Measurements from ENCODE around the gene NPEPL1.
"Not testable (repeated sequence)": the region's sequence is repeated elsewhere in the genome, so short reads cannot be mapped to it uniquely, and the experiment has no call there.

NPEPL1 gene

GRCh38 chr20:58714923-58715351 lies 22.3 kb downstream of the NPEPL1 start:
- no peak for DNase-seq

GRCh38 chr20:58715391-58715800 lies 22.8 kb downstream of the NPEPL1 start:
- no peak for DNase-seq

DNA sequence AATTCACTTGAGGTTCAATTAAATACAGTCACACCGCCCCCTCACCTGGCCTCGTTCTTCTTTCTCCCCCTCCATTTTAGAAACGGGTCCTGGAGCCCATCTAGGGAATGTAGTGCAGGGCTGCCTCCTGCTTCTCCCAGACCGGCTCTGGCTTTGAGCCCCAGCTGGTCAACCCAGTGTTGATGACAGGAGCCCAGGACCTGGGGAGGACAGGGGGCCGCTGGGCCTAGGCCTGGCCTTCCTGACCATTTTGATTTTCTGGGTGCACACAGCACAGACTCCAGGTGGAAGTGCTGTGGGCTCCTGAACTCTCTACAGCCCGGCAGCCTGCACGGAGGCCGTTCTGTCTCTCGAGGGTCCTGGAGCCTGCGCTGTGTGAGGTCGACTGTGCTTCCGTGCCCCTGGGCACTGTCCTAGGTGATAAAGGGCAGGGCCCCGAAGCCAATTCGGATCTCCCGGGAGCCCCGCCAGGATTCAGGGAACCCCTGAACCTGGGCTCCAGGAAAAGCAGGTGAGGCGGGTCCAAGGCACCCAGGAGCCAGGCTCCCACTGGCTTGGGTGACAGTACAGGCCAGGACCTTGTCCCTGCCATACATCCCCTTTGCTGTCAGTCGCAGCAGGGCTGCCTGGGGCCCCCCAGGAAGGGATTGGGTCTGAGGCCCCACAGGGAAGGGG lies 23.3 kb downstream of the NPEPL1 start:
- DNase-seq, result no peak

DNA sequence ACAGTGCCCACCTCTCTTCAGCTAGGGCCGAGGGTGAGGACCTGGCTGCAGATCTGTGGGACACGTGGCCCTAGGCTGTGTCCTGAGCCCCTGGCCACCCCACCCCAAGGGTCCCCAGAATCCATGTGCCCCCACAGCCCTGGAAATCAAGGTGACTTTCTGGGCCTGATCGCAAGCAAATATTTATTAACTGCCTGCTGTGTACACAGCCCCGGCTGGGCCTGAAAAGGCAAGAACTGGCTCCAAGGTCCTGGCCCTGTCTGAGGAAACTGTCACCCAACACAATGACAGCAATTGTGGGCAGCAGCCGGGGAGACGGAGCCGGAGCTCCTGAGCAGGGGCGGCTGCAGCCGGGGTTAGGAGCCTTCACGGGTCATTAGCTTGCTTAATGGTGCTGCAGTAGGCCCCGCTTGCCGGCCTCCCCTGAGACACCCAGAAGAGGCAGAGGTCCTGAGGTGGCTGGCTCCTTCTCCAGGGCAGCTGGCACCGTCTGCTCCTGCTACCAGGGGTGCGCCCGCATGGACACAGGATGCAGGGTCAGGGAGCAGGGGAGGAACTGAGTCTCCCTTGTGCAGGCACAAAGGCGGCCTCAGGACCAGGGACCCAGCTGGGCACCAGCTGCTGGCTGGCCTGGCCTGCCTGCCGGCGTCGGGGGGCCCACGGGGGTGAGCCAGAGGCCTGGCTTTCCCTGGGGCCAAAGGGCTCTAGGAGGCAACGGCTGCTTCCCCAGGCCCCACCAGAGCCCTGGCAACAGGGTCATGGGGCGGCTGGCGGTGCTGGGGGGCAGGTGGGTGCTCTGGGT lies 24.1 kb downstream of the NPEPL1 start:
- DNase-seq, result no peak

DNA sequence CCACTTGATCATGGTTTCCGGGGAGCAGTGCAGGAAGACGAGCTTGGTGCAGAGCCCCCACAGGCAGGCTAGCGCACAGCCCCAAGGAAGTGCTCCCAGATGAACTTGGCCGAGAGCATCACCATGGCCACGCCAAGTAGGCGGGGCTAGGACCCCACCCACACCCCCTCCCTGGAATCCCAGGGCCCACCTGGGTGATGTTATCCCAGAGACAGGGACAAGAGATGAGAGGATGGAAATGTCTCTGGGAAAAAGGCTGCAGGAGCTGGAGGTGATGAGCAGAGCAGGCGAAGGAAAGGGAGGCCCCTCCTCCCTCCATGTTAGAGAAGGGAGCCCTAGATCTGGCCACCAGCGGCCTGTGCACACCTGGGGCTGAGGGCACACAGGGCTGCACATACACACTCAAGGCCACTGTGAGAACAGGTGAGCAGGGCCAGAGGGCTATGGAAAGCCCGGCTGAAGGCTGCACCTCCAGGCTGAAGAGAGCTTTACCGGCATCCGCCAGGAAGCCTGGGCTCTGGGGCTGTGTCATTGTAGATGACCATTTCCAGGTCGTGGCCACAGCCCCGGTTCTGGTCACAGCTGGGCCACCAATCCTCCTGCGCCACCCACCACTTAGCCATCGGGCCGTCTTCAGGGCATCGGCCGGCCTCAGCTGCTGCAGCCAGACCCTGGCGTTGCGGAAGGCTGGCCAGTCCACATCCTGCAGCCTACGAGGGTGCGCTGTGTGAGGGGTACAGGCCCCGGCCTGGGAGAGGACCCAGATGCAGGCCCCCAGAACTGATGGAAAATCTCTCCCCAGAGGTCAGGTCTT lies 24.9 kb downstream of the NPEPL1 start:
- no peak for DNase-seq

DNA sequence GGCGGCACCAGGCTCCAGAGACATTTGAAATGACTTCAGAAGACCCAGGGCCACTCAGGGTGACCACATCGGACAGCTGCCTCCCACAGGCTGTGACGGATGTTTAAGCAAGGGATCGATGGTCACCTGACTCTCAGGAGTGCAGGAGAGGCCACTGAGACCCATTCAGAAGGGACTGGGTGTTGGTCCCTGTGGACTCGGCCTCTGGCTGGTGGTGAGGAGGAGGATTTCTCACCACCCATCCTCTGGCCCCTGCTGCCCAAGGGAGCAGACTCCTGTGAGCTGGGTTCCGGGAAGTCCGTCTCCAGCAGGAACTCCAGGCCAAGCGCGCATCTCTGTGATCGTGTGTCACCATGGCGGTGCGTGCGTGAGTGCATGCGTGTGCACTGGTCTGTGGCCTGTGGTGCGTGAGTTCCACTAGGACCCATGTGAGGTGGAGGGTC lies 25.5 kb downstream of the NPEPL1 start:
- no peak for DNase-seq

- DNase-seq, result no peak
Measured at GRCh38 chr20:58718729-58719128, 26.1 kb downstream of the NPEPL1 start.

DNA sequence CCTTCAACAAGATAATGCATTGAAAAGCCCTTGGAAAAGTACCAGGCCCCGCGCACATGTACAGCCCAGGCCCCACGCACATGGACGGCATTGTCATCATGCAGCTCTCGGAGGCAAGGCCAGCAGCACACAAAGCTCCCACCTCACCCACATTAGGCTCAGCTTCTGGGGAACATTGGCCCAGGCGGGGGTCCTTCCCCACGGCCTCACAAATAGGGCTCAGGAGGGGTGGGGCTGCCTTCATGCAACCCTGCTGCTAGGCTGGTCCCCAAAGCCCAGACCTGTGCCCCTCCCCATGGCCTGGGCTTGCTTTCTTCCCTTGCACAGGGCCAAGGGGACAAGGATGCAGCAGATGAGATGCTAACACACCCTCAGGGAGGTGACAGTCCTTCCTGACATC lies 26.7 kb downstream of the NPEPL1 start:
- no peak for DNase-seq

GRCh38 chr20:58719971-58720371 lies 27.4 kb downstream of the NPEPL1 start:
- DNase-seq, result no peak

DNA sequence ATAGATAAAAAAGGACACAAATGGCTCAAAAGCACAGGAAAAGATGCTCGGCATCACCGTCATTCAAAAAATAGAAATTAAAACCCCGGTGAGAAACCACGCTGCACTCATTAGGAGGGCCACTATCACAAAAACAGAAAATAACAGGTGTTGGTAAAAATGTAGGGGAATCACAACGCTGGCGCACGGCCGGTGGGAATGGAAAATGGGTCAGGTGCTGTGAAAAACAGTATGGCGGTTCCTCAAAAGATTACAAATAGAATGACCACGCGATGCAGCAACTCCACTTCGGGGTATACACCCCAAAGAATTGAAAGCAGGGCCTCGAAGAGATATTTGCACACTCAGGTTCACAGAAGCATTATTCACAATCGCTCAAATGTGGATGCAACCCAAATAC lies 28.3 kb downstream of the NPEPL1 start:
- no peak for DNase-seq

GRCh38 chr20:58721951-58722778 lies 29.6 kb downstream of the NPEPL1 start:
- no peak for DNase-seq

GRCh38 chr20:58722877-58723627 lies 30.5 kb downstream of the NPEPL1 start:
- DNase-seq, result no peak

DNA sequence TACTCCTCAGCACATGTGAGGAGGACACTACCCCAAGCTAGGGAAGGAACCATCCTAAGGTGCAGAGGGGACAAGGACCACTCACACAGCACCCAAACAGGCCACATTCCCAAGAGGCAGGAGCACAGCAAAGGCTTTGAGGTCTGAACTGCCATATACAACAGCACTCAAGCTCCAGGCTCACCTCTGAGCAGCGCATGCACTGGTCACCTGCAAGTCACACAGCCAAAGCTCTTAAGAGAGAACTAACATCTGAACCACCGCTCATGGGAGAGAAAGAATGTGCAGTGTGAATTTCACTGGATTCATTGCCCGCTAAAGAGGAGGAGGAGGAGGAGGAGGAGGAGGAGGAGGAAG lies 31.0 kb downstream of the NPEPL1 start:
- no peak for DNase-seq

DNA sequence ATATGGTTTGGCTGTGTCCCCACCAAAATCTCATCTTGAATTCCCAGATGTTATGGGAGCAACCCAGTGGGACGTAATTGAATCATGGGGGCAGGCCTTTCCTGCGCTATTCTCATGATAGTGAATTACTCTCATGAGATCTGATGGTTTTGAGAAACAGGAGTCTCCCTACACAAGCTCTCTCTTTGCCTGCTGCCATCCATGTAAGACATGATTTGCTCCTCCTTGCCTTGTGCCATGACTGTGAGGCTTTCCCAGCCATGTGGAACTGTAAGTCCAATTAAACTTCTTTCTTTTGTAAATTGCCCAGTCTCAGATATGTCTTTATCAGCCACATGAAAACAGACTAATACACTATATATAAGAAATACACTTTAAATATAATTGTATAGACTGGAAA lies 33.6 kb downstream of the NPEPL1 start:
- DNase-seq, result not testable (repeated sequence)

DNA sequence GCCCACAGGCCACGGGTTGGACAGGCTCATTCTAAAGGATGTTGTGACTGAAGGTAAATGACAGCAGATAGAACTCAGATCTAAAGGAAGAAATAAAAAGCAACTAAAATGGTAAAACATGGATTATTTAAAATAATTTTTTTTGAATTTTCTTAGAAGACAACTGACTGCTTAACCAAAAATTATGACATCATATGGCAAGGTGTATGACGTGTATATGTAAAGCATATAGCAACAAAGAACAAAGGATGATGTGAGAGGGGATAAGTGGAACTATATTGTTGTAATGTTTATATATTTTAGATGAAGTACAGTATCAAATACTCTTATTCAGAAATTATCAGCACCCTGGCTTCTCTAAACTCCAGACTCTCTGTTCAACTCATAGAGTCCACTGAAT lies 38.6 kb downstream of the NPEPL1 start:
- DNase-seq, result no peak

DNA sequence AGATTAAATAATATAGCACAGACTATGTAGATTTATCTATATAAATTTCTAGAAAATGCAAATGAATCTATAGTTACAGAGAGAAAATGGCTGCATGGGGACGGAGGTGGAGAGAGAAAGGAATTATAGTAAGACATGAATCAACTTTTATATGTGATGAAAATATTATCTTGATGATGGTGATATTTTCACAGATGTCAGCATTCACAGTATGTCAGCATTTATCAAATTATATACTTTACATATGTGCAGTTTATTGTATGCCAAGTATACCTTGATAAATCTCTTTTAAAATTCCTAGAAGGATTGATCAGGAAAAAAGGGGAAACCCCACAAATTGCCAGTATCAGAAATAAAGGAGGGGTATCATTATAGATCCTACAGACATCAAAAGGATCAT lies 44.6 kb downstream of the NPEPL1 start:
- no peak for DNase-seq

GRCh38 chr20:58740356-58741308 lies 48.0 kb downstream of the NPEPL1 start:
- no peak for DNase-seq

DNA sequence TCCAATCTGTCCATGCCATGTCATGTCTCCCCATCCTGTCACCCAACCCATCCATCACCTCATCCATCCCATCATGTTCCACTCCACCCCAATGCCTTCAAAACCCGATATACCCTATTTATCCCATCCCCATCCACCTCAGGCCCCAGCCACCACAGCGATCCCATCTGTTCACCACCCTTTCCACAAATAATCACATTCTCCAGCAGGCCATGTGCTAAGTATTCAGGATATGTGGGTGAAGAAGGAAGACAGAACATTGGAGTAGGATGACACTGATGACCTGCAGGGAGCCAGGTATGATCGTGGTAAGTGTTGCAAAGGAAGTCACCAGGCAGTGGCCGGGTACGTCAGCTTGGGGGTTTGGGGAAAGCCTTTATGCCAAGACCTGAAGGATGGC lies 48.8 kb downstream of the NPEPL1 start:
- no peak for DNase-seq

GRCh38 chr20:58742668-58743566 lies 50.3 kb downstream of the NPEPL1 start:
- no peak for DNase-seq

Measured in activated CD4-positive, CD25-positive, alpha-beta regulatory T cell (primary cell).